HepG2 (cell line): Measurements from ENCODE around the gene CHPF. TPM values are rescaled to one million over a fixed set of nuclear protein-coding genes. Genes with fewer than 3 reads are reported as not detected.

Experiments used
- ARID2 ChIP-seq: sonication (generic); formaldehyde crosslinking; IDR thresholded peaks from 2 replicates; pipeline ENCODE4 v1.8.1; 2022; ENCODE audit warnings: mild to moderate bottlenecking, missing genetic modification reagents, borderline replicate concordance
- ATM ChIP-seq: fragments of 450-650 bp; IDR thresholded peaks from 2 replicates; pipeline ENCODE4 v1.7.1; 2017; ENCODE audit warnings: mild to moderate bottlenecking, borderline replicate concordance
- CBX2 ChIP-seq, 2 experiments: fragments of 200-600 bp in 1 of 2; sonication (generic); formaldehyde crosslinking in 1 of 2; IDR thresholded peaks; 2 replicates each; pipeline versions ENCODE4 v1.7.0 to v1.8.1; 2018 to 2022; ENCODE audit warnings: low read depth in 2 of 2, low read length in 1 of 2, mild to moderate bottlenecking in 1 of 2, missing genetic modification reagents in 1 of 2
- CEBPB ChIP-seq: IDR thresholded peaks from 2 replicates; pipeline ENCODE4 v1.6.1; 2011; ENCODE audit warnings: low read depth, low read length, improper control_type of control experiment, borderline replicate concordance
- ETS1 ChIP-seq: sonication (generic); formaldehyde crosslinking; IDR thresholded peaks from 2 replicates; pipeline ENCODE4 v1.4.0; 2020; ENCODE audit warnings: missing genetic modification reagents
- FIP1L1 ChIP-seq: fragments of 200-400 bp; formaldehyde crosslinking; IDR thresholded peaks from 2 replicates; pipeline ENCODE4 v1.6.1; 2018; ENCODE audit warnings: low read depth, mild to moderate bottlenecking, low read length, moderate library complexity, borderline replicate concordance; ENCODE audit not compliant: insufficient read depth
- GATA4 ChIP-seq: sonication (generic); IDR thresholded peaks from 2 replicates; pipeline ENCODE4 v1.6.1; 2016; ENCODE audit warnings: antibody characterized with exemption, low read depth, borderline replicate concordance
- HNRNPK ChIP-seq: fragments of 200-400 bp; formaldehyde crosslinking; IDR thresholded peaks from 2 replicates; pipeline ENCODE4 v1.6.1; 2018; ENCODE audit warnings: low read length, low read depth, moderate library complexity, mild to moderate bottlenecking; ENCODE audit not compliant: poor library complexity, severe bottlenecking
- NFE2L2 ChIP-seq: fragments of 150-350 bp; IDR thresholded peaks from 2 replicates; pipeline ENCODE4 v1.6.1; 2014; ENCODE audit warnings: low read length
- RBM39 ChIP-seq: fragments of 200-400 bp; formaldehyde crosslinking; IDR thresholded peaks from one replicate; pipeline ENCODE4 v1.6.1; 2018; ENCODE audit warnings: antibody characterized with exemption, mild to moderate bottlenecking, low read depth, low read length; ENCODE audit not compliant: poor library complexity, severe bottlenecking
- THAP8 ChIP-seq: sonication (generic); formaldehyde crosslinking; IDR thresholded peaks from 2 replicates; pipeline ENCODE4 v1.5.1; 2020; ENCODE audit warnings: missing genetic modification reagents, mild to moderate bottlenecking, borderline replicate concordance
- ZBTB34 ChIP-seq: sonication (generic); formaldehyde crosslinking; IDR thresholded peaks from 2 replicates; pipeline ENCODE4 v1.8.0; 2022; ENCODE audit warnings: mild to moderate bottlenecking, missing genetic modification reagents
- ZNF18 ChIP-seq: sonication (generic); formaldehyde crosslinking; IDR thresholded peaks from 2 replicates; pipeline ENCODE4 v1.8.0; 2022; ENCODE audit warnings: mild to moderate bottlenecking, missing genetic modification reagents; ENCODE audit not compliant: insufficient replicate concordance
- ZNF501 ChIP-seq: sonication (generic); formaldehyde crosslinking; IDR thresholded peaks from 2 replicates; pipeline ENCODE4 v1.5.1; 2020; ENCODE audit warnings: mild to moderate bottlenecking, moderate library complexity, missing genetic modification reagents
- ZNF607 ChIP-seq: sonication (generic); formaldehyde crosslinking; IDR thresholded peaks from 2 replicates; pipeline ENCODE4 v1.5.1; 2020; ENCODE audit warnings: missing genetic modification reagents, mild to moderate bottlenecking, borderline replicate concordance
- ZNF639 ChIP-seq: conservative IDR thresholded peaks from 2 replicates; pipeline ENCODE4 v1.6.1; 2018; ENCODE audit warnings: missing genetic modification reagents
- ZNF800 ChIP-seq: sonication (generic); formaldehyde crosslinking; IDR thresholded peaks from 2 replicates; pipeline ENCODE4 v1.4.0; 2020; ENCODE audit warnings: missing genetic modification reagents
- ZSCAN29 ChIP-seq: sonication (generic); formaldehyde crosslinking; conservative IDR thresholded peaks from 2 replicates; pipeline ENCODE4 v1.4.0; 2020; ENCODE audit warnings: mild to moderate bottlenecking, missing genetic modification reagents
- polyA plus RNA-seq, 8 experiments: library from polyadenylated mRNA; depleted of rRNA in 3 of 8; stranded (reverse) in 7 of 8; unstranded in 1 of 8; fragments of >200 nt; fragmentation: Illumina TruSeq in 4 of 8; extraction: Trizol in 4 of 8; gene quantifications; 2 replicates each; pipeline versions ENCODE4 v1.2.1 to v1.2.3, GENCODE V29; 2011 to 2016; ENCODE audit warnings: low read depth in 4 of 8, missing spikeins in 1 of 8, mixed read lengths in 1 of 8; ENCODE audit not compliant: insufficient read depth in 1 of 8
- total RNA-seq, 5 experiments: library from RNA; depleted of rRNA; stranded (reverse); fragments of >200 nt; fragmentation: Illumina TruSeq; extraction: Trizol; gene quantifications; 2 replicates each; pipeline ENCODE4 v1.2.3, GENCODE V29; 2016; ENCODE audit warnings: low read depth in 1 of 5

CHPF gene
- total and polyA plus RNA-seq, 2 of the 13 experiments (the other 11 are each of a cell fraction or from before 2014, with no cell fraction given): 79.6 to 111 TPM

GRCh38 chr2:219496825-219497494, 46.6 kb downstream of the CHPF start (continued):
- TF ChIP-seq CBX2 (IDR thresholded peaks at IDR 0.05; ENCODE audit: low read depth, low read length): no peak
- no peak for TF ChIP-seq CBX2 (CRISPR knock-in tag; IDR thresholded peaks at IDR 0.05; ENCODE audit: low read depth)
- no peak for TF ChIP-seq ETS1
- no peak for TF ChIP-seq RBM39
- no peak for TF ChIP-seq NFE2L2
- no peak for TF ChIP-seq ATM
- TF ChIP-seq FIP1L1: no peak
- TF ChIP-seq ZNF639 (CRISPR knock-in tag): no peak
- TF ChIP-seq ARID2 (CRISPR knock-in tag): 0 out of 2 replicates have a peak, but pooled peaks have one; percentile 33
- no peak for TF ChIP-seq ZNF18
- TF ChIP-seq GATA4: no peak
- TF ChIP-seq CEBPB: no peak
- TF ChIP-seq THAP8: no peak
- TF ChIP-seq ZNF800 (CRISPR knock-in tag): no peak
- no peak for TF ChIP-seq ZNF501 (CRISPR knock-in tag)
- TF ChIP-seq HNRNPK: no peak
- no peak for TF ChIP-seq ZSCAN29
- no peak for TF ChIP-seq ZNF607 (CRISPR knock-in tag)
- TF ChIP-seq ZBTB34 (CRISPR knock-in tag): 0 out of 2 replicates have a peak, but pooled peaks have one; percentile 52
